Skeletal muscle tissue (tissue), 4 donors: ENCODE data around the gene LATS2. TPM values are rescaled to one million over a fixed set of nuclear protein-coding genes. Genes with fewer than 3 reads are reported as not detected.

Experiments
- H3K27ac ChIP-seq: one replicate; pipeline ENCODE4 v1.7.0; 2013; ENCODE audit warnings: mild to moderate bottlenecking, low read depth, low read length, inconsistent platforms
- H3K27me3 ChIP-seq, 3 donors: one replicate each; pipeline ENCODE4 v1.7.0; 2013; ENCODE audit warnings: low read length in 3 of 3; ENCODE audit not compliant: control insufficient read depth in 3 of 3, insufficient read depth in 3 of 3
- H3K36me3 ChIP-seq, 3 donors: one replicate each; pipeline ENCODE4 v1.7.0; 2013; ENCODE audit warnings: low read length in 3 of 3; ENCODE audit not compliant: control insufficient read depth in 3 of 3, insufficient read depth in 3 of 3
- H3K4me1 ChIP-seq, 3 donors: one replicate each; pipeline ENCODE4 v1.7.0; 2013; ENCODE audit warnings: low read length in 3 of 3, mild to moderate bottlenecking in 3 of 3; ENCODE audit not compliant: control insufficient read depth in 3 of 3, insufficient read depth in 3 of 3
- H3K4me3 ChIP-seq, 3 donors: one replicate each; pipeline ENCODE4 v1.7.0; 2013; ENCODE audit warnings: low read length in 3 of 3
- H3K9ac ChIP-seq, 3 donors: one replicate each; pipeline ENCODE4 v1.7.0; 2013; ENCODE audit warnings: low read length in 3 of 3, mild to moderate bottlenecking in 3 of 3, moderate library complexity in 2 of 3, low read depth in 1 of 3
- H3K9me3 ChIP-seq, 3 donors: one replicate each; pipeline ENCODE4 v1.7.0; 2013; ENCODE audit warnings: low read length in 3 of 3; ENCODE audit not compliant: control insufficient read depth in 3 of 3
- total RNA-seq: library from RNA; depleted of rRNA; stranded (reverse); fragments of >200 nt; gene quantifications from one replicate; pipeline ENCODE4 v1.2.3, GENCODE V29; 2014
- donor health status: Osteomylitis.

Gene LATS2
- total RNA-seq, 1 donor from 2014 or later = 8.9 TPM

- H3K4me1 ChIP-seq = peaks cover 54 to 69% (median 62%) of the 10 kb centered on the region in 3 donors
- H3K27ac ChIP-seq = no peak overlapping the region
- H3K4me3 ChIP-seq = no peak overlapping the region
- H3K36me3 ChIP-seq = no peaks in the 10 kb centered on the region
- no peaks in the 10 kb centered on the region for H3K9me3 ChIP-seq
- H3K27me3 ChIP-seq = no peaks in the 10 kb centered on the region
- H3K9ac ChIP-seq = no peak overlapping the region
Measured at GRCh38 chr13:21011378-21011777, 50.0 kb downstream of the LATS2 start.

- Histone ChIP-seq H3K36me3 (no peaks in the 10 kb centered on the region), H3K27ac (no peak overlapping the region), H3K9me3 (no peaks in the 10 kb centered on the region), H3K4me3 (no peak overlapping the region), H3K9ac (no peak overlapping the region), H3K27me3 (no peaks in the 10 kb centered on the region), H3K4me1 (peaks cover 59 to 73% (median 63%) of the 10 kb centered on the region in 3 donors)
Measured at GRCh38 chr13:21010621-21011020, 50.8 kb downstream of the LATS2 start.

- Histone ChIP-seq H3K4me1 (peaks cover 58 to 71% (median 59%) of the 10 kb centered on the region in 3 donors), H3K4me3 (no peak overlapping the region), H3K9ac (no peak overlapping the region), H3K27ac (no peak overlapping the region), H3K36me3 (no peaks in the 10 kb centered on the region), H3K9me3 (no peaks in the 10 kb centered on the region), H3K27me3 (no peaks in the 10 kb centered on the region)
Measured at GRCh38 chr13:21009036-21009435, 52.4 kb downstream of the LATS2 start.

- H3K4me1 ChIP-seq = peaks cover 48 to 62% (median 50%) of the 10 kb centered on the region in 3 donors
- no peak overlapping the region for H3K9ac ChIP-seq
- no peaks in the 10 kb centered on the region for H3K9me3 ChIP-seq
- no peaks in the 10 kb centered on the region for H3K27me3 ChIP-seq
- no peak overlapping the region for H3K4me3 ChIP-seq
- no peak overlapping the region for H3K27ac ChIP-seq
- no peaks in the 10 kb centered on the region for H3K36me3 ChIP-seq
Measured at GRCh38 chr13:21008026-21008425, 53.4 kb downstream of the LATS2 start.

GRCh38 chr13:21006141-21007005 is 55.0 kb downstream of the LATS2 start:
- Histone ChIP-seq H3K4me1 (peaks cover 36 to 45% (median 41%) of the 10 kb centered on the region in 3 donors), H3K4me3 (no peak overlapping the region), H3K36me3 (peaks cover 0 to 2% (median 0%) of the 10 kb centered on the region in 3 donors), H3K27me3 (no peaks in the 10 kb centered on the region), H3K27ac (peak overlapping the region; percentile 27), H3K9me3 (no peaks in the 10 kb centered on the region), H3K9ac (peak overlapping the region in 1 of 3 donors; percentile 45)

GRCh38 chr13:21005193-21005592 is 56.2 kb downstream of the LATS2 start:
- Histone ChIP-seq H3K9ac (no peak overlapping the region), H3K36me3 (peaks cover 0 to 3% (median 0%) of the 10 kb centered on the region in 3 donors), H3K27me3 (no peaks in the 10 kb centered on the region), H3K4me3 (no peak overlapping the region), H3K4me1 (peaks cover 24 to 34% (median 34%) of the 10 kb centered on the region in 3 donors), H3K9me3 (no peaks in the 10 kb centered on the region), H3K27ac (no peak overlapping the region)

GRCh38 chr13:21001471-21001870 is 59.9 kb downstream of the LATS2 start:
- no peak overlapping the region for H3K27ac ChIP-seq
- H3K4me1 ChIP-seq = peaks cover 25 to 30% (median 27%) of the 10 kb centered on the region in 3 donors
- H3K4me3 ChIP-seq = no peak overlapping the region
- H3K9ac ChIP-seq = no peak overlapping the region
- no peaks in the 10 kb centered on the region for H3K27me3 ChIP-seq
- no peaks in the 10 kb centered on the region for H3K9me3 ChIP-seq
- peaks cover 0 to 5% (median 3%) of the 10 kb centered on the region in 3 donors for H3K36me3 ChIP-seq

- Histone ChIP-seq H3K4me1 (peaks cover 21 to 27% (median 26%) of the 10 kb centered on the region in 3 donors), H3K27me3 (no peaks in the 10 kb centered on the region), H3K27ac (no peak overlapping the region), H3K4me3 (no peak overlapping the region), H3K9me3 (no peaks in the 10 kb centered on the region), H3K9ac (no peak overlapping the region), H3K36me3 (peaks cover 0 to 5% (median 3%) of the 10 kb centered on the region in 3 donors)
Measured at GRCh38 chr13:21000647-21001046, 60.7 kb downstream of the LATS2 start.

GRCh38 chr13:20998649-20999415 is 62.6 kb downstream of the LATS2 start:
- H3K9me3 ChIP-seq = no peaks in the 10 kb centered on the region
- peaks cover 15 to 31% (median 24%) of the 10 kb centered on the region in 3 donors for H3K4me1 ChIP-seq
- H3K9ac ChIP-seq = no peak overlapping the region
- no peak overlapping the region for H3K4me3 ChIP-seq
- peaks cover 0 to 7% (median 4%) of the 10 kb centered on the region in 3 donors for H3K36me3 ChIP-seq
- no peak overlapping the region for H3K27ac ChIP-seq
- H3K27me3 ChIP-seq = no peaks in the 10 kb centered on the region
